ENCODE results near the gene PALM. TPM values are rescaled to one million over a fixed set of nuclear protein-coding genes. Genes with fewer than 3 reads are reported as not detected.

PALM gene
- total RNA-seq, 3 donors from 2014 or later, result 16.1 to 61.0 (median 35.1) TPM

DNA sequence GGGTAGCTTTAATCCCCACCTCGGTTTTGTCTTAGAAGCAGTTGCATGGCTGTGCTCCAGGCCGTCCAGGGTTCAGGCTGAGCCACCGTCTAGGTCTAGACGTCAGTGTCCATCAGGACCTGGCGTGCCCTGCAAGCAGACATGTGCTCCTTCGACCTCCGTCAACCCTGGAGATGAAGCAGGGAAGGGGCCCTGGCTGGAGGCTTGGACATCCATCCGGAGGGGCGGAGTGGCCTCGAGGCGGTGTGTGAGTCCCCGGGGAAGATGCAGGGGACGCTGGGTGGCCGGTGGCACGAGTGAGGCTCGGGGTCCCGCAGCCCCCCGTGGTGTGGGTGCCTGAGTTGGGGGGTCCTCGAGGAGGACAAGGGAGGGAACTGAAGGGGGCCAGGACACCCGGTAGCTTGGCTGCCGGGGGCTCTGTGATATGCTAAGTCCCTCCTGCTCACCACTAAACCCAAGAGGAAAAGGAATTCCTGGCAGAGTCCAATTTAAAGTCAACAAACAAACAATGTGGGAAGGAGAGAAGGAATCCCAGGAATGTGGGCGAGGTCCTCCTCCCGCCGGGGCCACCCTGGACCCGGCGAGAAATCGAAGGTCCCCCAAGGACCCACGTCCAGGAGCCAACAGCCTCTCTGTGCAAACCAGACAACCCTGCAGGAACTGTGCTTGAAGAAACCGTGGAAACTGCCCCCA, 73.6 kb downstream of the PALM start:
- intact Hi-C loops (cut with DNase I; ENCODE audit: low total_unique reads), result no loop called here
- no peak for DNase-seq (ENCODE audit: low spot score in 2 of 2)
- peak overlapping the region; percentile 54 to 70 for H3K27ac ChIP-seq
- TF ChIP-seq POLR2A (IDR thresholded peaks at IDR 0.05), result no peak
- TF ChIP-seq POLR2AphosphoS5 (IDR thresholded peaks at IDR 0.05), result no peak
- TF ChIP-seq CTCF (IDR thresholded peaks at IDR 0.05), result no peak
- H3K4me1 ChIP-seq, result peaks cover 3 to 6% of the 10 kb centered on the region in 2 donors
- no peaks in the 10 kb centered on the region for H3K36me3 ChIP-seq
- peak overlapping the region in 2 of 3 donors; percentile 37 to 53 for H3K4me3 ChIP-seq
- no peaks in the 10 kb centered on the region for H3K9me3 ChIP-seq
- H3K27me3 ChIP-seq, result no peaks in the 10 kb centered on the region

DNA sequence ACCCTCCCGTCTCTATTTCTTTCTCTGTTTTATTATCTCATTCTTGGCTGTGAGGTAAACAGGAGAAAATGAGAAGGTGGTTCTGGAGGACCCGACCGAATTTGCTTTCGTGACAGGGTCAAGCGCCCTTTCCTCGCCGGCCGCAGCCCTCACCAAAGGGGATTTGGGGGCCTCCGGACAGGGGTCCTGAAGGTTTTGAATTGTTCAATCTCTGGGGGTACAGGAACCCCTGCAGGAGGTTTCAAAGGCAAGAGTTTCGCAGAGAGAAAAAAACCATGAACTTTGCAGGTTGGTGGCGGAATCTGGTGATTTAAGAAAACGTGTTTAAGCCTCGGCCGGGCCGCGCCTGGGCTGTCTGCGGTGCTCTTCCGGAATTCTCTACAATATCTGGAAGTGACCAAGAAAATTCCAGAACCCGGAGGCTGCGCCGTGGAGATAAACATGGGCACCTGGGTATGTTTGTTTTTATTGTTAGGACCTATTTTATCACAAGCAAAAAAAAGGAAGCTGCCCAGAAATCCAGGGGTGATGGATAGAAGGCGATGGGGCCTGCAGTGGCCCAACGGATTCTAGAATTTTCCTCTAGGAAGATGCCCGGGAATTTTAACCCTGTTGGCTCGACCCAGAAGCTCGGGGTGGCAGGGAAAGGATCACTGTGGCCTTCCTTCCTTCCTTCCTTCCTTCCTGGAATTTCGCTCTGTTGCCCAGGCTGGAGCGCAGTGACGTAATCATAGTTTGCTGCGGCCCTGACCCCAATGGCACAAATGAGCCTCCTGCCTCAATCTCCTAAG, 74.3 kb downstream of the PALM start:
- no peak for TF ChIP-seq POLR2A (IDR thresholded peaks at IDR 0.05)
- TF ChIP-seq POLR2AphosphoS5 (IDR thresholded peaks at IDR 0.05), result no peak
- no peak for TF ChIP-seq CTCF (IDR thresholded peaks at IDR 0.05)
- Histone ChIP-seq H3K9me3 (no peaks in the 10 kb centered on the region), H3K4me3 (peak overlapping the region in 2 of 3 donors; percentile 37 to 53), H3K27me3 (no peaks in the 10 kb centered on the region), H3K4me1 (peaks cover 3 to 6% of the 10 kb centered on the region in 2 donors), H3K27ac (peak overlapping the region; percentile 38 to 54), H3K36me3 (no peaks in the 10 kb centered on the region)
- DNase-seq (ENCODE audit: low spot score in 2 of 2), result no peak
- intact Hi-C loops (cut with DNase I; ENCODE audit: low total_unique reads), result no loop called here

GRCh38 chr19:784541-784940, 75.8 kb downstream of the PALM start:
- H3K4me3 ChIP-seq, result no peak overlapping the region
- no peak for DNase-seq (ENCODE audit: low spot score in 2 of 2)
- intact Hi-C loops (cut with DNase I; ENCODE audit: low total_unique reads), result no loop called here

DNA sequence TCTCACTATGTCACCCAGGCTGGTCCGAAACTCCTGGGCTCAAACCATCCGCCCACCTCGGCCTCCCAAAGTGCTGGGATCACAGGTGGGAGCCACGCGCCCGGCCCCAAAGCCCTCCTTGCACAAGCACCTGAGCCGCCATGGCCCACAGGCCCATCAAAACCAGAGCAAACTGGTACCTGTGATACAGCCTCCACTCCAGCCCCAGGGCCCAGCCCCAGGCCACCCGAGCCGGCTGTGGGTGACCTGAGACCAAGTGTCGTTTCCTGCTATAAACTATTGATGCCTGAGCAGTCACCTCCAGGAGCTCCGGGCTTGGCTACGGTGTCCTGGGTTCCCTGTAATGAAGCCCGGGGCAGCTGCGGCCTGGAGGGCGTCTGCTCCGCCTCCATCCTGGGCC, 78.8 kb downstream of the PALM start:
- no peaks in the 10 kb centered on the region for H3K27me3 ChIP-seq
- intact Hi-C loops (cut with DNase I; ENCODE audit: low total_unique reads), result no loop called here
- DNase-seq (ENCODE audit: low spot score in 2 of 2), result no peak
- no peaks in the 10 kb centered on the region for H3K9me3 ChIP-seq
- no peak for TF ChIP-seq POLR2A (IDR thresholded peaks at IDR 0.05)
- no peak for TF ChIP-seq CTCF (IDR thresholded peaks at IDR 0.05)
- TF ChIP-seq POLR2AphosphoS5 (IDR thresholded peaks at IDR 0.05), result no peak
- no peaks in the 10 kb centered on the region for H3K36me3 ChIP-seq
- no peak overlapping the region for H3K4me3 ChIP-seq
- no peaks in the 10 kb centered on the region for H3K4me1 ChIP-seq
- no peak overlapping the region for H3K27ac ChIP-seq

More at GRCh38 chr19:784541-784940, 75.8 kb downstream of the PALM start:
- H3K27ac ChIP-seq, result no peak overlapping the region
- no peaks in the 10 kb centered on the region for H3K4me1 ChIP-seq
- no peaks in the 10 kb centered on the region for H3K36me3 ChIP-seq
- H3K9me3 ChIP-seq, result no peaks in the 10 kb centered on the region
- no peaks in the 10 kb centered on the region for H3K27me3 ChIP-seq
- TF ChIP-seq POLR2A (IDR thresholded peaks at IDR 0.05) (no peak), CTCF (IDR thresholded peaks at IDR 0.05) (no peak), POLR2AphosphoS5 (IDR thresholded peaks at IDR 0.05) (no peak)

DNA sequence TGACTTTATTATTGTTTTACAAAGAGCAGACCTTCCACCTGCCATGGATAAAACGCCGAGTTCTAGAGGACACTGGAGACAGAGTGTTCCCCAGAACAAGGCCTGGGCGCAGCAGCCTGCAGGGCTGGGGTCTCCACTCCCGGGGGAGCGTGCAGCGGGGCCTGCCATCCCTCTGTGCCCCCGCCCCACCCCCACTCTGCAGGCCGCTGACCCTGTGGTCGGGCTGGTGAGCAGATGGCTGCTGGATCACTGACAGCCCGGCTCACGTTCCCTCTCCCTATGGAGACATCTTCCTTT, 79.9 kb downstream of the PALM start:
- no peak for DNase-seq (ENCODE audit: low spot score in 2 of 2)
- Histone ChIP-seq H3K4me3 (no peak overlapping the region), H3K9me3 (no peaks in the 10 kb centered on the region), H3K27ac (peak overlapping the region in 1 of 2 donors; percentile 48), H3K36me3 (no peaks in the 10 kb centered on the region), H3K4me1 (no peaks in the 10 kb centered on the region), H3K27me3 (no peaks in the 10 kb centered on the region)
- TF ChIP-seq CTCF (IDR thresholded peaks at IDR 0.05) (no peak), POLR2A (IDR thresholded peaks at IDR 0.05) (no peak), POLR2AphosphoS5 (IDR thresholded peaks at IDR 0.05) (no peak)
- intact Hi-C loops (cut with DNase I; ENCODE audit: low total_unique reads), result no loop called here
